Colonic mucosa (tissue), 4 donors: ENCODE results near the gene PLXDC1. TPM values are rescaled to one million over a fixed set of nuclear protein-coding genes. Genes with fewer than 3 reads are reported as not detected.

Experiments
- DNase-seq: peaks from one replicate; pipeline ENCODE4 v3.0.0-alpha.2; 2020
- H3K27ac ChIP-seq: fragments of 200-600 bp; one replicate; pipeline ENCODE4 v1.8.0; 2021
- H3K27me3 ChIP-seq: fragments of 200-600 bp; one replicate; pipeline ENCODE4 v1.8.0; 2021
- H3K36me3 ChIP-seq: fragments of 200-600 bp; one replicate; pipeline ENCODE4 v1.8.0; 2021
- H3K4me1 ChIP-seq: fragments of 200-600 bp; one replicate; pipeline ENCODE4 v1.8.0; 2021; ENCODE audit warnings: mild to moderate bottlenecking
- H3K4me3 ChIP-seq: fragments of 200-600 bp; one replicate; pipeline ENCODE4 v1.8.0; 2021
- H3K9ac ChIP-seq, 2 donors: one replicate each; pipeline ENCODE4 v1.7.0; 2013; ENCODE audit warnings: control low read depth in 2 of 2, low read depth in 2 of 2, low read length in 2 of 2
- H3K9me3 ChIP-seq: fragments of 200-600 bp; one replicate; pipeline ENCODE4 v1.8.0; 2021
- CTCF ChIP-seq: fragments of 200-600 bp; IDR thresholded peaks from one replicate; pipeline ENCODE4 v1.8.0; 2022; ENCODE audit warnings: antibody characterized with exemption, mild to moderate bottlenecking
- intact Hi-C: fragments of 100-400 bp; cut with DNase I; formaldehyde crosslinking; loops from one replicate; pipeline ENCODE4 v1.14.1; 2022
- total RNA-seq, 2 donors: library from RNA; stranded (reverse); fragmentation: NEBNext Ultra II Directional in 1 of 2; extraction: Animal tissue kit (Norgen Biotek cat#: 25700) in 1 of 2; gene quantifications; one replicate each; pipeline ENCODE4 v1.2.1, GENCODE V29; 2021
- donor health status: healthy.
- donor health status: DM: no; HTN: no; CAD: no.
- donor health status: DM: no; HTN: no; CAD: no.

PLXDC1 gene
- total RNA-seq, 2 donors from 2014 or later = 0.54 to 4.4 TPM

- H3K4me1 ChIP-seq = no peaks in the 10 kb centered on the region
- no peak overlapping the region for H3K4me3 ChIP-seq
- H3K27ac ChIP-seq = no peak overlapping the region
- no peaks in the 10 kb centered on the region for H3K9me3 ChIP-seq
- no peak for DNase-seq
- intact Hi-C loops = no loop called here
- no peak for TF ChIP-seq CTCF
- H3K36me3 ChIP-seq = no peaks in the 10 kb centered on the region
- H3K27me3 ChIP-seq = no peaks in the 10 kb centered on the region
- H3K9ac ChIP-seq = no peak overlapping the region
Observed at GRCh38 chr17:39077866-39078265, 73.6 kb downstream of the PLXDC1 start.

GRCh38 chr17:39077252-39077651 is 74.2 kb downstream of the PLXDC1 start:
- DNase-seq = no peak
- no peak overlapping the region for H3K27ac ChIP-seq
- intact Hi-C loops = no loop called here
- H3K4me1 ChIP-seq = no peaks in the 10 kb centered on the region
- H3K27me3 ChIP-seq = no peaks in the 10 kb centered on the region
- H3K9ac ChIP-seq = no peak overlapping the region
- no peak overlapping the region for H3K4me3 ChIP-seq
- H3K36me3 ChIP-seq = no peaks in the 10 kb centered on the region
- no peak for TF ChIP-seq CTCF
- no peaks in the 10 kb centered on the region for H3K9me3 ChIP-seq

- Histone ChIP-seq H3K4me1 (no peaks in the 10 kb centered on the region), H3K36me3 (no peaks in the 10 kb centered on the region), H3K9me3 (no peaks in the 10 kb centered on the region), H3K27ac (no peak overlapping the region), H3K9ac (no peak overlapping the region), H3K4me3 (no peak overlapping the region), H3K27me3 (no peaks in the 10 kb centered on the region)
- no peak for TF ChIP-seq CTCF
- no peak for DNase-seq
- intact Hi-C loops = no loop called here
Observed at GRCh38 chr17:39074676-39075075, 76.8 kb downstream of the PLXDC1 start.

- no peak for DNase-seq
- H3K27me3 ChIP-seq = no peaks in the 10 kb centered on the region
- no peak overlapping the region for H3K4me3 ChIP-seq
- H3K36me3 ChIP-seq = no peaks in the 10 kb centered on the region
- no peak overlapping the region for H3K27ac ChIP-seq
- intact Hi-C loops = no loop called here
- H3K9ac ChIP-seq = no peak overlapping the region
- TF ChIP-seq CTCF = no peak
- no peaks in the 10 kb centered on the region for H3K4me1 ChIP-seq
- no peaks in the 10 kb centered on the region for H3K9me3 ChIP-seq
Observed at GRCh38 chr17:39073916-39074315, 77.5 kb downstream of the PLXDC1 start.

- TF ChIP-seq CTCF = no peak
- Histone ChIP-seq H3K36me3 (no peaks in the 10 kb centered on the region), H3K4me1 (no peaks in the 10 kb centered on the region), H3K9ac (no peak overlapping the region), H3K9me3 (no peaks in the 10 kb centered on the region), H3K27me3 (no peaks in the 10 kb centered on the region), H3K27ac (no peak overlapping the region), H3K4me3 (no peak overlapping the region)
- no peak for DNase-seq
- intact Hi-C loops = no loop called here
Observed at GRCh38 chr17:39073353-39073752, 78.1 kb downstream of the PLXDC1 start.

GRCh38 chr17:39071573-39071972 is 79.9 kb downstream of the PLXDC1 start:
- Histone ChIP-seq H3K9me3 (no peaks in the 10 kb centered on the region), H3K4me1 (no peaks in the 10 kb centered on the region), H3K36me3 (no peaks in the 10 kb centered on the region), H3K27me3 (no peaks in the 10 kb centered on the region), H3K4me3 (no peak overlapping the region), H3K9ac (no peak overlapping the region), H3K27ac (no peak overlapping the region)
- DNase-seq = no peak
- TF ChIP-seq CTCF = no peak
- intact Hi-C loops = no loop called here
